Keratinocyte (primary cell): ENCODE measurements around the gene FAM185A. TPM values are rescaled to one million over a fixed set of nuclear protein-coding genes. Genes with fewer than 3 reads are reported as not detected.

Experiments used
- DNase-seq: peaks from one replicate; pipeline ENCODE4 v3.0.0-alpha.2; 2011; ENCODE audit warnings: low read depth, missing footprints, low spot score
- FAIRE-seq: peaks from 2 replicates; lab custom pipeline; 2011; peaks lifted over from hg19 to GRCh38; lab: Jason Lieb, UNC
- H2AFZ ChIP-seq: 2 replicates; pipeline ENCODE4 v1.6.0; 2012; ENCODE audit warnings: low read length, control low read depth, inconsistent platforms; ENCODE audit not compliant: control insufficient read depth
- H3K27ac ChIP-seq: 2 replicates; pipeline ENCODE4 v1.5.1; 2011; ENCODE audit warnings: low read length; ENCODE audit not compliant: control insufficient read depth, insufficient read depth
- H3K27me3 ChIP-seq: 3 replicates; pipeline ENCODE4 v1.6.0; 2011; ENCODE audit warnings: low read length; ENCODE audit not compliant: control insufficient read depth, insufficient read depth; ENCODE audit errors: extremely low read depth
- H3K36me3 ChIP-seq, 2 experiments: 2 replicates in 1 of 2; 3 replicates in 1 of 2; pipeline ENCODE4 v1.5.1; 2011; ENCODE audit warnings: low read length in 2 of 2, mild to moderate bottlenecking in 1 of 2; ENCODE audit not compliant: control insufficient read depth in 2 of 2, insufficient read depth in 2 of 2; ENCODE audit errors: extremely low read depth in 1 of 2
- H3K4me1 ChIP-seq: 3 replicates; pipeline ENCODE4 v1.5.1; 2011; ENCODE audit warnings: low read length; ENCODE audit not compliant: control insufficient read depth, insufficient read depth; ENCODE audit errors: extremely low read depth
- H3K4me2 ChIP-seq: 3 replicates; pipeline ENCODE4 v1.6.0; 2011; ENCODE audit warnings: low read depth, low read length; ENCODE audit not compliant: control insufficient read depth, insufficient read depth; ENCODE audit errors: extremely low read depth
- H3K4me3 ChIP-seq, 3 experiments: fragments of 200-600 bp in 1 of 3; sonication (generic) in 1 of 3; 2 replicates in 2 of 3; 3 replicates in 1 of 3; pipeline ENCODE4 v1.5.1; 2011 to 2016; ENCODE audit warnings: low read length in 3 of 3, mild to moderate bottlenecking in 3 of 3, control low read depth in 2 of 3, inconsistent platforms in 1 of 3, low read depth in 1 of 3, mixed read lengths in 1 of 3, mixed run types in 1 of 3, moderate library complexity in 1 of 3; ENCODE audit not compliant: control insufficient read depth in 2 of 3, insufficient read depth in 2 of 3; ENCODE audit errors: extremely low read depth in 1 of 3
- H3K79me2 ChIP-seq: 2 replicates; pipeline ENCODE4 v1.6.0; 2012; ENCODE audit warnings: low read length; ENCODE audit not compliant: control insufficient read depth, insufficient read depth
- H3K9ac ChIP-seq: 3 replicates; pipeline ENCODE4 v1.6.0; 2011; ENCODE audit warnings: low read length; ENCODE audit not compliant: control insufficient read depth, insufficient read depth; ENCODE audit errors: extremely low read depth
- H3K9me1 ChIP-seq: 3 replicates; pipeline ENCODE4 v1.6.0; 2011; ENCODE audit warnings: low read length; ENCODE audit not compliant: control insufficient read depth, insufficient read depth; ENCODE audit errors: extremely low read depth
- H3K9me3 ChIP-seq: 2 replicates; pipeline ENCODE4 v1.5.1; 2012; ENCODE audit warnings: low read depth, low read length; ENCODE audit not compliant: control insufficient read depth
- H4K20me1 ChIP-seq: 3 replicates; pipeline ENCODE4 v1.6.0; 2011; ENCODE audit warnings: low read length; ENCODE audit not compliant: control insufficient read depth, insufficient read depth; ENCODE audit errors: extremely low read depth
- EZH2 ChIP-seq: IDR thresholded peaks from one replicate; pipeline ENCODE4 v1.6.1; 2012; ENCODE audit warnings: inconsistent platforms, mild to moderate bottlenecking, low read length, moderate library complexity
- dilution Hi-C: fragments of 300-500 bp; cut with MboI; formaldehyde crosslinking; loops from one replicate; pipeline ENCODE4 v1.7.0; 2020; ENCODE audit warnings: low sequenced_read_pairs; ENCODE audit not compliant: extremely low pct_ligation_motif_present
- polyA plus RNA-seq, 5 experiments: library from polyadenylated mRNA; depleted of rRNA in 3 of 5; stranded (reverse) in 3 of 5; stranded (forward) in 1 of 5; unstranded in 1 of 5; fragments of >200 nt; gene quantifications; 1 replicate in 1 of 5; 2 replicates in 3 of 5; 3 replicates in 1 of 5; pipeline versions ENCODE4 v1.2.1 to v1.2.3, GENCODE V29; 2011 to 2012; ENCODE audit warnings: missing spikeins in 2 of 5, low read depth in 1 of 5, low replicate concordance in 1 of 5
- TF ChIP-seq, protein P1 (sequence below), 3 experiments: IDR thresholded peaks in 1 of 3; conservative IDR thresholded peaks in 1 of 3; optimal IDR thresholded peaks in 1 of 3; 2 replicates in 2 of 3; 3 replicates in 1 of 3; pipeline versions ENCODE3 to v1.5.1; 2011; ENCODE audit warnings: low read length in 3 of 3, mild to moderate bottlenecking in 3 of 3, moderate library complexity in 2 of 3, control low read depth in 1 of 3, inconsistent platforms in 1 of 3; ENCODE audit not compliant: insufficient read depth in 2 of 3; ENCODE audit errors: extremely low read depth in 1 of 3

The FAM185A gene
- polyA plus RNA-seq, 1 donor (not counting 4 experiments of a cell fraction or from before 2014, with no cell fraction given), result 7.3 TPM

GRCh38 chr7:102836191-102836919, 87.6 kb downstream of the FAM185A start:
- TF ChIP-seq, protein P1, sequence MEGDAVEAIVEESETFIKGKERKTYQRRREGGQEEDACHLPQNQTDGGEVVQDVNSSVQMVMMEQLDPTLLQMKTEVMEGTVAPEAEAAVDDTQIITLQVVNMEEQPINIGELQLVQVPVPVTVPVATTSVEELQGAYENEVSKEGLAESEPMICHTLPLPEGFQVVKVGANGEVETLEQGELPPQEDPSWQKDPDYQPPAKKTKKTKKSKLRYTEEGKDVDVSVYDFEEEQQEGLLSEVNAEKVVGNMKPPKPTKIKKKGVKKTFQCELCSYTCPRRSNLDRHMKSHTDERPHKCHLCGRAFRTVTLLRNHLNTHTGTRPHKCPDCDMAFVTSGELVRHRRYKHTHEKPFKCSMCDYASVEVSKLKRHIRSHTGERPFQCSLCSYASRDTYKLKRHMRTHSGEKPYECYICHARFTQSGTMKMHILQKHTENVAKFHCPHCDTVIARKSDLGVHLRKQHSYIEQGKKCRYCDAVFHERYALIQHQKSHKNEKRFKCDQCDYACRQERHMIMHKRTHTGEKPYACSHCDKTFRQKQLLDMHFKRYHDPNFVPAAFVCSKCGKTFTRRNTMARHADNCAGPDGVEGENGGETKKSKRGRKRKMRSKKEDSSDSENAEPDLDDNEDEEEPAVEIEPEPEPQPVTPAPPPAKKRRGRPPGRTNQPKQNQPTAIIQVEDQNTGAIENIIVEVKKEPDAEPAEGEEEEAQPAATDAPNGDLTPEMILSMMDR (optimal IDR thresholded peaks at IDR 0.05 in 1 of 3, IDR thresholded peaks at IDR 0.05 in 1 of 3, conservative IDR thresholded peaks at IDR 0.05 in 1 of 3; ENCODE audit: extremely low read depth in 1 of 3, insufficient read depth in 2 of 3, low read length in 3 of 3), result no peak
- TF ChIP-seq EZH2, result no peak
- peak overlapping the region; percentile 35 for H3K4me2 ChIP-seq
- H3K79me2 ChIP-seq, result no peaks in the 10 kb centered on the region
- H2AFZ ChIP-seq, result no peak overlapping the region
- DNase-seq (peak; percentile 36), FAIRE-seq (peak; percentile 82)
- no peaks in the 10 kb centered on the region for H3K27me3 ChIP-seq
- H3K4me3 ChIP-seq, result no peak overlapping the region
- no peak overlapping the region for H3K9ac ChIP-seq
- dilution Hi-C loops, result no loop called here
- no peaks in the 10 kb centered on the region for H4K20me1 ChIP-seq
- H3K9me3 ChIP-seq, result no peaks in the 10 kb centered on the region
- H3K36me3 ChIP-seq, result no peaks in the 10 kb centered on the region
- H3K4me1 ChIP-seq, result peaks cover 25% of the 10 kb centered on the region
- no peaks in the 10 kb centered on the region for H3K9me1 ChIP-seq
- H3K27ac ChIP-seq, result peak overlapping the region; percentile 15

- H3K4me2 ChIP-seq, result no peak overlapping the region
- no peak for DNase-seq
- TF ChIP-seq, protein P1 (optimal IDR thresholded peaks at IDR 0.05 in 1 of 3, IDR thresholded peaks at IDR 0.05 in 1 of 3, conservative IDR thresholded peaks at IDR 0.05 in 1 of 3; ENCODE audit: extremely low read depth in 1 of 3, insufficient read depth in 2 of 3, low read length in 3 of 3), result no peak
- no peak for TF ChIP-seq EZH2
- H3K27me3 ChIP-seq, result no peaks in the 10 kb centered on the region
- no peaks in the 10 kb centered on the region for H3K9me3 ChIP-seq
- H3K4me1 ChIP-seq, result peaks cover 25% of the 10 kb centered on the region
- no peak for FAIRE-seq
- no peaks in the 10 kb centered on the region for H3K36me3 ChIP-seq
- H2AFZ ChIP-seq, result no peak overlapping the region
- no peak overlapping the region for H3K9ac ChIP-seq
- H3K27ac ChIP-seq, result no peak overlapping the region
- no peak overlapping the region for H3K4me3 ChIP-seq
- no peaks in the 10 kb centered on the region for H3K9me1 ChIP-seq
- dilution Hi-C loops, result no loop called here
- H4K20me1 ChIP-seq, result no peaks in the 10 kb centered on the region
- H3K79me2 ChIP-seq, result no peaks in the 10 kb centered on the region
Measured at GRCh38 chr7:102836977-102837376, 88.2 kb downstream of the FAM185A start.
